MG63 (cell line): ENCODE data around the gene ZFP3. TPM values are rescaled to one million over a fixed set of nuclear protein-coding genes. Genes with fewer than 3 reads are reported as not detected.
"Not testable (repeated sequence)": the region's sequence is repeated elsewhere in the genome, so short reads cannot be mapped to it uniquely, and the experiment has no call there.

Experiments used
- DNase-seq: peaks from one replicate; pipeline ENCODE4 v3.0.0-alpha.2; 2020
- H3K27me3 ChIP-seq: fragments of 250-450 bp; sonication (Bioruptor Pico); 2 replicates; pipeline ENCODE4 v1.5.1; 2020; ENCODE audit warnings: mild to moderate bottlenecking, moderate library complexity
- H3K36me3 ChIP-seq: fragments of 250-450 bp; sonication (Bioruptor Pico); 2 replicates; pipeline ENCODE4 v1.5.1; 2020; ENCODE audit warnings: mild to moderate bottlenecking, moderate library complexity
- H3K4me3 ChIP-seq: fragments of 250-450 bp; sonication (Bioruptor Pico); 2 replicates; pipeline ENCODE4 v1.5.1; 2020; ENCODE audit warnings: mild to moderate bottlenecking, moderate library complexity
- H3K9me3 ChIP-seq: fragments of 250-450 bp; sonication (Bioruptor Pico); 2 replicates; pipeline ENCODE4 v1.5.1; 2020; ENCODE audit warnings: mild to moderate bottlenecking, moderate library complexity
- total RNA-seq: library from RNA; depleted of rRNA; stranded (reverse); fragments of >200 nt; shearing (Covaris generic); gene quantifications from 2 replicates; pipeline ENCODE4 v1.2.3, GENCODE V29; 2014; ENCODE audit warnings: low replicate concordance

Gene ZFP3
- total RNA-seq, 1 experiment from 2014 or later = 0.40 TPM

- no peaks in the 10 kb centered on the region for H3K9me3 ChIP-seq
- H3K27me3 ChIP-seq = no peaks in the 10 kb centered on the region
- no peak for DNase-seq
- H3K4me3 ChIP-seq = no peak overlapping the region
- no peaks in the 10 kb centered on the region for H3K36me3 ChIP-seq
Measured at GRCh38 chr17:5131146-5131715, 53.0 kb downstream of the ZFP3 start.

- not testable (repeated sequence) for DNase-seq, H3K9me3 ChIP-seq, H3K27me3 ChIP-seq, H3K4me3 ChIP-seq, H3K36me3 ChIP-seq
Measured at GRCh38 chr17:5131799-5132502, 53.7 kb downstream of the ZFP3 start.

- H3K27me3 ChIP-seq, DNase-seq, H3K9me3 ChIP-seq, H3K4me3 ChIP-seq, H3K36me3 ChIP-seq: not testable (repeated sequence)
Measured at GRCh38 chr17:5132503-5133225, 54.4 kb downstream of the ZFP3 start.

DNA sequence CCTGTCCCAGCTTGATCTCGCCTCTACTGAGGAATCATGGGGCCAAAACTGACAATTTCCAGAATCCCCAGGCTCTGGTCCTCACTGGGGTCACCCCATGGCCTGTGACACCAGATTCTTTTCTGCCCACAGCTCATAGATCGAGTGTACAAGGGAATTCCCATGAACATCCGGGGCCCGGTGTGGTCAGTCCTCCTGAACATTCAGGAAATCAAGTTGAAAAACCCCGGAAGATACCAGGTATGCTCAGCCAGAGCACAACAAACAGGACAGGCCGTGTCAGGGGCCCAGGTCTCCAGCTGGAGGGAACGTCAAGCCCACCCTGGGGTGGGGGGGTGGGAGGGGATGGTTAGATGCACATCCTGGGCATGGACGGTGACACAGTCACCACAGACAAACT lies 55.0 kb downstream of the ZFP3 start:
- H3K27me3 ChIP-seq = no peaks in the 10 kb centered on the region
- no peak overlapping the region for H3K4me3 ChIP-seq
- H3K9me3 ChIP-seq = no peaks in the 10 kb centered on the region
- H3K36me3 ChIP-seq = no peaks in the 10 kb centered on the region
- no peak for DNase-seq

- H3K4me3 ChIP-seq, H3K9me3 ChIP-seq, DNase-seq, H3K27me3 ChIP-seq, H3K36me3 ChIP-seq: not testable (repeated sequence)
Measured at GRCh38 chr17:5133961-5134360, 55.7 kb downstream of the ZFP3 start.

DNA sequence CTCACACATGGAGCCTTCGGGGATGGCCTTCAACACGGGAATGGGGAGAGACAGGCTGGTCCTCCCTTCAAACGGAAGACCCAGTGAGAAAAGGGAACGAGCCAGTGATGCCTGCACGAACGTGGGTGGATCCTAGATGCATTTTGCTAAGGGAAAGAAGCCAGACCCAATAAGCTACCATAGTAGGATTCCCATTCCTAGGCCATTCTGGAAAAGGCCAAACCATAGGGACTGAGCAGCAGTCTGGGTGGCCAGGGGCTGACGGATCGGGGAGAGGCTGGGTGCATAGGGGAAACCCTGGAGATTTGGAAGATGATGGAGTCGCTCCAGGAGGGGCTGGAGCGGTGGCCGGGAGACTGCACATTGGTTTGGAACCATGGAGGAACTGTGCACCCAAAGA lies 56.3 kb downstream of the ZFP3 start:
- H3K36me3 ChIP-seq, DNase-seq, H3K4me3 ChIP-seq, H3K9me3 ChIP-seq, H3K27me3 ChIP-seq: not testable (repeated sequence)

DNA sequence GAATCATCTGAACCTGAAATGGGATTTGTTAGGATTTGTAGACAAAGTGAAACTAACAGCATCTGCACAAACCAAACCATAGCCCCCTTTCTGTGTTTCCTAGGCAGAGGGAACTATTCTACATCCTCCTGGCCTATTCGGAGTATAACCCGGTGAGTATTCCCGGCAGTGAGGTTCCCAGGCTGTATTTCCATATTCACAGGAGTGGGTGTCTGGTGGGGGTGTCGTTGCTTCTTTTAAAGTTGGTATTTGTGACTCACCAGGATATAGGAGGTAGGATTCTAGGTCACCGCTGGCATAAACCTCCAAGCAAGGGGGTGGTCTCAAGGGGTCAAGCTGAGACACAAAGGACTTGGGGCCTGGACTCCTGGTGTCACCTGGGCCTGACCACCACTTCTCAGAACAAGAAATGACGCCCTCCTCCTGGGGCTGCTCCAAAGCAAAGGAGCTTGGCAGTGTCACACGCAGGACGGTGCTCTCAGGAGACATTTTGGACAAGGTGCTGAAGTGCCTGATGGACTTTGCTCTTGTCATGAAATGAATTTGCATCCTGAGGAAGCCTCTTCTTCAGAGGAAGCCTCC lies 57.0 kb downstream of the ZFP3 start:
- H3K27me3 ChIP-seq, H3K9me3 ChIP-seq, H3K4me3 ChIP-seq, DNase-seq, H3K36me3 ChIP-seq: not testable (repeated sequence)

- no peaks in the 10 kb centered on the region for H3K9me3 ChIP-seq
- no peak overlapping the region for H3K4me3 ChIP-seq
- no peaks in the 10 kb centered on the region for H3K27me3 ChIP-seq
- H3K36me3 ChIP-seq = no peaks in the 10 kb centered on the region
- no peak for DNase-seq
Measured at GRCh38 chr17:5135726-5136579, 57.7 kb downstream of the ZFP3 start.

DNA sequence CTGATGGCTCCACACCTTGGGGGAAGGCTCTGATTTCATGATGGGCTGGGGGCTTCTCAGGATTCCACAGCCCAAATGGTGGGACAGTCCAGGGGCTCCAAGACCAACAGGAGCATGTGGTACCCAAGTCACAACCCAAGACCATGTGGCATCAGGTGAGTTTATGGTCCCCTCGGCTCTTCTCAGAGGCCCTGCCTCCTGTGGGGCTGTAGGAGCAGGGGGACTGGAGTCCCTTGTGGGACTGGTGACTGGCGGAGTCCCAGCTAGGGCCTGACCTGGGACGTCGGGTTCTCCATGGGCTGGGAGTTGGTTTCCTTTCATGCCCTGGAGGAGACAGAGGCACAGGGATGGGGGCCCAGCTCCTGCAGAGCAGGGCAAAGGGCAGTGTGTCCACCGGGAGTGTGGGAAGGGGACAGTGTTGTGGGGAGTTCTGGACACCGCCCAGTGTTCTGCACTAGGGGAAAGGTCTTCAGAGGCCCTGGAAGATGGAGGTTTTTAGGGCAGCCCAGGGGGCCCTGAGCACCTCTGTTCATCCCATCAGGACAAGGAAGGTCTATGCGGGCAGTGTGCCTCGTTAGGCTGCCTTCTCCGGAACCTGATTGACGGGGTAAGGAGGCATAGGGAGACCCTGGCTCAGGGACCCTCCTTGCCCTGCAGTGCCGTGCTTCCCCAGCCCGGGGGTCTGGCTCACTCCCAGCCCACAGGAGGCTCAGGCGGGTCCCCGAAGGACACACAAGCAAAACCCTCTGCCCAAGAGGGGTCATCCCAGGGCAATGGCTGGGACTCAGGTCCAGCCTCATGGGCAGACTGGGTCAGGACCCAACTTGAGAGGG lies 58.5 kb downstream of the ZFP3 start:
- not testable (repeated sequence) for H3K4me3 ChIP-seq, H3K9me3 ChIP-seq, H3K27me3 ChIP-seq, DNase-seq, H3K36me3 ChIP-seq

DNA sequence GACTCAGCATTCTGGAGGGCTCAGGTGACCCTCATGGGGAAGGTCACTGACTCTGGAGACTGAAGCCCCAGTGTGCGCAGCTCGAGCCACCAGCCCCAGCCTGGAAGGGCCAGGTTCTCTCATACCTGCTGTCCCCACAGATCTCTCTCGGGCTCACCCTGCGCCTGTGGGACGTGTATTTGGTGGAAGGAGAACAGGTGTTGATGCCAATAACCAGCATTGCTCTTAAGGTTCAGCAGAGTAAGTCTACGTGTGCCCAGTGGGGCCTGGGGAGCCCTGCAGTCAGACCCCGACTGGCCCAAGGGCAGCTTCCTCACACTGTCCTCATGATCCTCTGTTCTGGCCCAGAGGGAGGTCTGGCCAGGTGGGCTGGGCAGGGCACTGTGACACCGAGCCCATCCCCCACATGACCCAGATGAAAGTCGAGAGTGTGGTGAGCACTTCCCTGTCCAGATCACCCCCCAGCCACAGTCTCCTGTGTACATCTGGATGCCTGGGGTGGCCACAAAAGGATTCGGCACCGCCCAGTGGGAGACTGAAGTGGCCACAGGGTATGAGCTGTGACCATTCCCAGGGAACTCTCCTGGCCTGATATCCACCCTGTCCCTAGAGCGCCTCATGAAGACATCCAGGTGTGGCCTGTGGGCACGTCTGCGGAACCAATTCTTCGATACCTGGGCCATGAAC lies 59.4 kb downstream of the ZFP3 start:
- not testable (repeated sequence) for H3K4me3 ChIP-seq, H3K27me3 ChIP-seq, H3K36me3 ChIP-seq, DNase-seq, H3K9me3 ChIP-seq

GRCh38 chr17:5138198-5138544 lies 59.9 kb downstream of the ZFP3 start:
- not testable (repeated sequence) for H3K4me3 ChIP-seq, H3K9me3 ChIP-seq, H3K27me3 ChIP-seq, H3K36me3 ChIP-seq, DNase-seq

- Histone ChIP-seq H3K36me3 (no peaks in the 10 kb centered on the region), H3K9me3 (no peaks in the 10 kb centered on the region), H3K4me3 (no peak overlapping the region), H3K27me3 (no peaks in the 10 kb centered on the region)
- no peak for DNase-seq
Measured at GRCh38 chr17:5138616-5139457, 60.6 kb downstream of the ZFP3 start.

DNA sequence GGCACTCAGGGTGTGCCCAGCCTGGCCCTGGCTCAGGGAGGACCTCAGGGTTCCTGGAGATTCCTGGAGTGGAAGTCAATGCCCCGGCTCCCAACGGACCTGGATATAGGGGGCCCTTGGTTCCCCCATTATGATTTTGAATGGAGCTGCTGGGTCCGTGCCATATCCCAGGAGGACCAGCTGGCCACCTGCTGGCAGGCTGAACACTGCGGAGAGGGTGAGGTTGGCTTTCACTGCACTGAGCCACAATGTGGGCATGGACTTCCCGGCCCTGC lies 61.1 kb downstream of the ZFP3 start:
- H3K4me3 ChIP-seq = no peak overlapping the region
- DNase-seq = no peak
- H3K27me3 ChIP-seq = no peaks in the 10 kb centered on the region
- H3K9me3 ChIP-seq = no peaks in the 10 kb centered on the region
- H3K36me3 ChIP-seq = no peaks in the 10 kb centered on the region

DNA sequence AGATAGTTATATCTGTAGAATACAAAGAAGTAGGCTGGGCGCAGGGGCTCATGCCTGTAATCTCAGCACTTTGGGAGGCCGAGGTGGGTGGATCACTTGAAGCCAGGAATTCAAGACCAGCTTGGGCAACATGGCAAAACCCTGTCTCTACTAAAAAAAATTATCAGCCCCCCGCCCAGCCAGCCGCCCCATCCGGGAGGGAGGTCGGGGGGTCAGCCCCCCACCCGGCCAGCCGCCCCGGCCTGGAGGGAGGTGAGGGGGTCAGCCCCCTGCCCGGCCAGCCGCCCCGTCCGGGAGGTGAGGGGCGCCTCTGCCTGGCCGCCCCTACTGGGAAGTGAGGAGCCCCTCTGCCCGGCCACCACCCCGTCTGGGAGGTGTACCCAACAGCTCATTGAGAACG lies 64.6 kb downstream of the ZFP3 start:
- not testable (repeated sequence) for H3K4me3 ChIP-seq, H3K9me3 ChIP-seq, H3K27me3 ChIP-seq, DNase-seq, H3K36me3 ChIP-seq
